Stomach (tissue), 9 donors: ENCODE results near the gene FBF1. TPM values are rescaled to one million over a fixed set of nuclear protein-coding genes. Genes with fewer than 3 reads are reported as not detected.
"Not testable (repeated sequence)": the region's sequence is repeated elsewhere in the genome, so short reads cannot be mapped to it uniquely, and the experiment has no call there.

Source experiments
- DNase-seq, 2 donors: peaks; one replicate each; pipeline versions ENCODE4 v3.0.0 to v3.0.0-alpha.2; 2013 to 2019
- H3K27ac ChIP-seq, 5 donors: fragments of 200-600 bp in 4 of 5; sonication (generic) in 4 of 5; one replicate each; pipeline ENCODE4 v1.5.1; 2013 to 2019; ENCODE audit warnings: mild to moderate bottlenecking in 1 of 5, moderate library complexity in 1 of 5
- H3K27me3 ChIP-seq, 3 donors: fragments of 200-600 bp; sonication (generic); one replicate each; pipeline ENCODE4 v1.5.1; 2017 to 2019; ENCODE audit warnings: mixed run types in 1 of 3
- H3K36me3 ChIP-seq, 4 donors: fragments of 200-600 bp; sonication (generic); 1 replicate in 3 of 4; 2 replicates in 1 of 4; pipeline ENCODE4 v1.5.1; 2016 to 2019
- H3K4me1 ChIP-seq, 4 donors: fragments of 200-600 bp; sonication (generic); one replicate each; pipeline ENCODE4 v1.5.1; 2016 to 2019
- H3K4me3 ChIP-seq, 4 donors: fragments of 200-600 bp; sonication (generic) in 3 of 4; one replicate each; pipeline ENCODE4 v1.5.1; 2016 to 2019; ENCODE audit warnings: mild to moderate bottlenecking in 1 of 4
- H3K9me3 ChIP-seq, 4 donors: fragments of 200-600 bp; sonication (generic); one replicate each; pipeline ENCODE4 v1.5.1; 2016 to 2019
- CTCF ChIP-seq, 7 experiments: fragments of 450-650 bp in 4 of 7; fragments of 200-600 bp in 3 of 7; sonication (generic) in 3 of 7; IDR thresholded peaks; one replicate each; pipeline ENCODE4 v1.5.1; 2016 to 2019; ENCODE audit warnings: antibody characterized with exemption in 7 of 7, control low read depth in 2 of 7, mild to moderate bottlenecking in 1 of 7
- EP300 ChIP-seq: sonication (generic); formaldehyde crosslinking; IDR thresholded peaks from one replicate; pipeline ENCODE4 v1.6.1; 2017; ENCODE audit warnings: antibody characterized with exemption
- POLR2A ChIP-seq, 4 donors: fragments of 450-650 bp; IDR thresholded peaks; one replicate each; pipeline ENCODE4 v1.6.1; 2016; ENCODE audit warnings: antibody characterized with exemption in 4 of 4, control low read depth in 2 of 4, mild to moderate bottlenecking in 1 of 4, moderate library complexity in 1 of 4
- POLR2AphosphoS5 ChIP-seq, 3 donors: sonication (generic); formaldehyde crosslinking; IDR thresholded peaks; one replicate each; pipeline ENCODE4 v1.6.1; 2016; ENCODE audit warnings: antibody characterized with exemption in 3 of 3
- WGBS, 5 donors: extraction: QIAGEN DNeasy Blood & Tissue Kit in 3 of 5; methylation state at CpG; one replicate each; pipeline versions ENCODE4 v1.1.5 to v1.1.7; 2013 to 2018; 5-methylcytosine and 5-hydroxymethylcytosine counted together
- intact Hi-C: fragments of 100-400 bp; cut with DNase I; formaldehyde crosslinking; loops from one replicate; pipeline ENCODE4 v1.15.1; 2023; ENCODE audit warnings: low total_unique reads
- polyA plus RNA-seq, 3 donors: library from polyadenylated mRNA; stranded (reverse); fragments of 200-250 nt; gene quantifications; one replicate each; pipeline ENCODE4 v1.2.3, GENCODE V29; 2013
- total RNA-seq, 5 donors: library from RNA; depleted of rRNA; stranded (reverse); fragments of >200 nt; gene quantifications; one replicate each; pipeline versions ENCODE4 v1.1.0 to v1.2.3, GENCODE V29; 2014 to 2016
- donor health status: healthy with polysubstance abuse.
- donor health status: Bipolar disorder and iron deficiency.
- donor health status: healthy.

Gene FBF1
- total and polyA plus RNA-seq, 8 donors = 1.7 to 21.7 (median 10.4) TPM

GRCh38 chr17:75872434-75873351, 68.1 kb downstream of the FBF1 start:
- H3K27ac ChIP-seq = peak overlapping the region; percentile 84 to 96 (median 91)
- peaks cover 8 to 23% (median 18%) of the 10 kb centered on the region in 4 donors for H3K36me3 ChIP-seq
- WGBS, 5 donors = 16 to 36% (median 26%) methylated on average over 9 to 13 of the region's 13 CpGs
- H3K9me3 ChIP-seq = no peaks in the 10 kb centered on the region
- peaks cover 53 to 86% (median 79%) of the 10 kb centered on the region in 4 donors for H3K4me1 ChIP-seq
- peak; percentile 76 to 93 for DNase-seq
- H3K4me3 ChIP-seq = no peak overlapping the region
- TF ChIP-seq POLR2AphosphoS5 (IDR thresholded peaks at IDR 0.05) (peak in 1 of 3 donors; percentile 66), CTCF (IDR thresholded peaks at IDR 0.05) (no peak), POLR2A (IDR thresholded peaks at IDR 0.05) (no peak), EP300 (no peak)
- intact Hi-C loops = no loop called here
- peaks cover 0 to 3% (median 0%) of the 10 kb centered on the region in 3 donors for H3K27me3 ChIP-seq

- Histone ChIP-seq H3K36me3 (peaks cover 8 to 17% (median 16%) of the 10 kb centered on the region in 4 donors), H3K4me1 (peaks cover 33 to 62% (median 58%) of the 10 kb centered on the region in 4 donors), H3K27ac (peak overlapping the region; percentile 74 to 88 (median 81)), H3K4me3 (peak overlapping the region in 2 of 4 donors; percentile 4 to 22)
- H3K27me3 ChIP-seq, DNase-seq, H3K9me3 ChIP-seq, intact Hi-C loops: not testable (repeated sequence)
- 66 to 77% (median 74%) methylated on average over 10 of the region's 10 CpGs for WGBS, 5 donors
Observed at GRCh38 chr17:75870228-75870627, 70.6 kb downstream of the FBF1 start.

GRCh38 chr17:75869282-75870141, 71.3 kb downstream of the FBF1 start:
- peak in 1 of 2 donors; percentile 76 for DNase-seq
- intact Hi-C loops = no loop called here
- H3K4me1 ChIP-seq = peaks cover 26 to 62% (median 56%) of the 10 kb centered on the region in 4 donors
- no peak for TF ChIP-seq CTCF (IDR thresholded peaks at IDR 0.05)
- TF ChIP-seq POLR2A (IDR thresholded peaks at IDR 0.05) = no peak
- peak in 1 of 3 donors; percentile 35 for TF ChIP-seq POLR2AphosphoS5 (IDR thresholded peaks at IDR 0.05)
- TF ChIP-seq EP300 = no peak
- H3K9me3 ChIP-seq = no peaks in the 10 kb centered on the region
- WGBS, 5 donors = 28 to 54% (median 40%) methylated on average over 23 of the region's 23 CpGs
- peak overlapping the region; percentile 74 to 88 (median 81) for H3K27ac ChIP-seq
- no peaks in the 10 kb centered on the region for H3K27me3 ChIP-seq
- H3K4me3 ChIP-seq = peak overlapping the region in 2 of 4 donors; percentile 4 to 22
- peaks cover 4 to 10% (median 8%) of the 10 kb centered on the region in 4 donors for H3K36me3 ChIP-seq

- Histone ChIP-seq H3K27ac (peak overlapping the region in 4 of 5 donors; percentile 75 to 88 (median 83)), H3K4me1 (peaks cover 23 to 62% (median 55%) of the 10 kb centered on the region in 4 donors)
- H3K9me3 ChIP-seq, H3K36me3 ChIP-seq, H3K27me3 ChIP-seq, DNase-seq, H3K4me3 ChIP-seq, intact Hi-C loops: not testable (repeated sequence)
- WGBS, 5 donors = 80 to 87% (median 84%) methylated on average over 12 of the region's 12 CpGs
Observed at GRCh38 chr17:75868730-75869281, 72.0 kb downstream of the FBF1 start.

- H3K27me3 ChIP-seq, DNase-seq, H3K9me3 ChIP-seq, H3K4me3 ChIP-seq, intact Hi-C loops, H3K36me3 ChIP-seq: not testable (repeated sequence)
- peak overlapping the region in 4 of 5 donors; percentile 47 to 80 (median 74) for H3K27ac ChIP-seq
- 74 to 77% (median 74%) methylated on average over 16 to 17 of the region's 17 CpGs for WGBS, 5 donors
- H3K4me1 ChIP-seq = peaks cover 11 to 48% (median 39%) of the 10 kb centered on the region in 4 donors
Observed at GRCh38 chr17:75865404-75866188, 75.2 kb downstream of the FBF1 start.

GRCh38 chr17:75864887-75865286, 76.0 kb downstream of the FBF1 start:
- H3K27me3 ChIP-seq, intact Hi-C loops, H3K9me3 ChIP-seq, H3K36me3 ChIP-seq, H3K4me3 ChIP-seq: not testable (repeated sequence)
- WGBS, 5 donors = 72 to 84% (median 75%) methylated on average over 4 of the region's 4 CpGs
- peak in 1 of 2 donors; percentile 4 for DNase-seq
- peak overlapping the region in 4 of 5 donors; percentile 47 to 80 (median 74) for H3K27ac ChIP-seq
- H3K4me1 ChIP-seq = peaks cover 11 to 41% (median 34%) of the 10 kb centered on the region in 4 donors
